ENCODE measurements around the gene CNGB1.
"Not testable (repeated sequence)": the region's sequence is repeated elsewhere in the genome, so short reads cannot be mapped to it uniquely, and the experiment has no call there.

- TF ChIP-seq CTCF (IDR thresholded peaks at IDR 0.05; ENCODE audit: poor library complexity, severe bottlenecking); POLR2AphosphoS5 (IDR thresholded peaks at IDR 0.05); REST (IDR thresholded peaks at IDR 0.05; ENCODE audit: borderline replicate concordance); EZH2 (IDR thresholded peaks at IDR 0.05; ENCODE audit: borderline replicate concordance, insufficient read depth, low read length, poor library complexity, severe bottlenecking); MXI1 (conservative IDR thresholded peaks at IDR 0.05; ENCODE audit: poor library complexity, severe bottlenecking): not testable (repeated sequence)
Observed at GRCh38 chr16:57835439-57835838, 135.5 kb downstream of the CNGB1 start.

All from neural cell (in vitro differentiated cells).